HepG2 (cell line): ENCODE data around the gene ANXA9. TPM values are rescaled to one million over a fixed set of nuclear protein-coding genes. Genes with fewer than 3 reads are reported as not detected.
A peak's percentile ranks its signal among the peaks of the same experiment; 100 is the strongest.

Experiments used
- ARHGAP35 ChIP-seq: sonication (generic); formaldehyde crosslinking; IDR thresholded peaks from 2 replicates; pipeline ENCODE4 v1.9.0; 2022; ENCODE audit warnings: mild to moderate bottlenecking, inconsistent platforms, moderate library complexity, missing genetic modification reagents, borderline replicate concordance
- ASH2L ChIP-seq: fragments of 300-600, 200-600 bp; sonication (generic); IDR thresholded peaks from 2 replicates; pipeline ENCODE4 v1.7.0; 2017; ENCODE audit warnings: low read depth, mild to moderate bottlenecking, moderate library complexity, mixed read lengths, low read length; ENCODE audit not compliant: insufficient read length
- HMGA1 ChIP-seq: sonication (generic); formaldehyde crosslinking; conservative IDR thresholded peaks from 2 replicates; pipeline ENCODE4 v1.4.0; 2020; ENCODE audit warnings: missing genetic modification reagents
- HNRNPUL1 ChIP-seq: fragments of 200-400 bp; formaldehyde crosslinking; IDR thresholded peaks from 2 replicates; pipeline ENCODE4 v1.6.1; 2017; ENCODE audit warnings: low read depth, mild to moderate bottlenecking, low read length, moderate library complexity
- KDM2A ChIP-seq: sonication (generic); formaldehyde crosslinking; IDR thresholded peaks from 2 replicates; pipeline ENCODE4 v1.4.0; 2020; ENCODE audit warnings: low read depth, missing genetic modification reagents, borderline replicate concordance
- MXI1 ChIP-seq: IDR thresholded peaks from 3 replicates; pipeline ENCODE4 v1.6.1; 2012; ENCODE audit warnings: low read depth, low read length, inconsistent platforms, borderline replicate concordance
- PHF20 ChIP-seq: sonication (generic); formaldehyde crosslinking; IDR thresholded peaks from 2 replicates; pipeline ENCODE4 v1.5.0; 2020; ENCODE audit warnings: mild to moderate bottlenecking, missing genetic modification reagents
- POLR2AphosphoS5 ChIP-seq: IDR thresholded peaks from 2 replicates; pipeline ENCODE4 v1.6.1; 2012; ENCODE audit warnings: low read depth, low read length
- SP4 ChIP-seq: sonication (generic); formaldehyde crosslinking; IDR thresholded peaks from 2 replicates; pipeline ENCODE4 v1.8.1; 2023; ENCODE audit warnings: mild to moderate bottlenecking, missing genetic modification reagents
- ZBTB21 ChIP-seq: sonication (generic); formaldehyde crosslinking; IDR thresholded peaks from 2 replicates; pipeline ENCODE4 v1.4.0; 2020; ENCODE audit warnings: missing genetic modification reagents
- ZNF232 ChIP-seq: sonication (generic); formaldehyde crosslinking; IDR thresholded peaks from 2 replicates; pipeline ENCODE4 v1.4.0; 2020; ENCODE audit warnings: missing genetic modification reagents, borderline replicate concordance
- ZNF614 ChIP-seq: IDR thresholded peaks from 2 replicates; pipeline ENCODE4 v1.6.1; 2018; ENCODE audit warnings: missing biosample characterization, missing genetic modification reagents, inconsistent platforms, borderline replicate concordance
- ZNF83 ChIP-seq: sonication (generic); formaldehyde crosslinking; IDR thresholded peaks from 2 replicates; pipeline ENCODE4 v1.4.0; 2020; ENCODE audit warnings: missing genetic modification reagents, mild to moderate bottlenecking, borderline replicate concordance
- ZZZ3 ChIP-seq: sonication (generic); formaldehyde crosslinking; IDR thresholded peaks from 2 replicates; pipeline ENCODE4 v1.4.0; 2020; ENCODE audit warnings: missing genetic modification reagents, mild to moderate bottlenecking, borderline replicate concordance
- polyA plus RNA-seq, 8 experiments: library from polyadenylated mRNA; depleted of rRNA in 3 of 8; stranded (reverse) in 7 of 8; unstranded in 1 of 8; fragments of >200 nt; fragmentation: Illumina TruSeq in 4 of 8; extraction: Trizol in 4 of 8; gene quantifications; 2 replicates each; pipeline versions ENCODE4 v1.2.1 to v1.2.3, GENCODE V29; 2011 to 2016; ENCODE audit warnings: low read depth in 4 of 8, missing spikeins in 1 of 8, mixed read lengths in 1 of 8; ENCODE audit not compliant: insufficient read depth in 1 of 8
- total RNA-seq, 5 experiments: library from RNA; depleted of rRNA; stranded (reverse); fragments of >200 nt; fragmentation: Illumina TruSeq; extraction: Trizol; gene quantifications; 2 replicates each; pipeline ENCODE4 v1.2.3, GENCODE V29; 2016; ENCODE audit warnings: low read depth in 1 of 5
- TF ChIP-seq, protein P1 (sequence below): sonication (generic); formaldehyde crosslinking; IDR thresholded peaks from 2 replicates; pipeline ENCODE4 v1.9.0; 2022; ENCODE audit warnings: low read depth, missing genetic modification reagents
- TF ChIP-seq, protein P2 (sequence below): sonication (generic); formaldehyde crosslinking; IDR thresholded peaks from 2 replicates; pipeline ENCODE4 v1.8.0; 2023; ENCODE audit warnings: mild to moderate bottlenecking, missing genetic modification reagents
- TF ChIP-seq, protein P3 (sequence below): sonication (generic); formaldehyde crosslinking; IDR thresholded peaks from 2 replicates; pipeline ENCODE4 v1.4.0; 2020; ENCODE audit warnings: mild to moderate bottlenecking, missing genetic modification reagents

Gene ANXA9
- total and polyA plus RNA-seq, 2 of the 13 experiments (the other 11 are each of a cell fraction or from before 2014, with no cell fraction given) = 13.3 to 23.9 TPM

DNA sequence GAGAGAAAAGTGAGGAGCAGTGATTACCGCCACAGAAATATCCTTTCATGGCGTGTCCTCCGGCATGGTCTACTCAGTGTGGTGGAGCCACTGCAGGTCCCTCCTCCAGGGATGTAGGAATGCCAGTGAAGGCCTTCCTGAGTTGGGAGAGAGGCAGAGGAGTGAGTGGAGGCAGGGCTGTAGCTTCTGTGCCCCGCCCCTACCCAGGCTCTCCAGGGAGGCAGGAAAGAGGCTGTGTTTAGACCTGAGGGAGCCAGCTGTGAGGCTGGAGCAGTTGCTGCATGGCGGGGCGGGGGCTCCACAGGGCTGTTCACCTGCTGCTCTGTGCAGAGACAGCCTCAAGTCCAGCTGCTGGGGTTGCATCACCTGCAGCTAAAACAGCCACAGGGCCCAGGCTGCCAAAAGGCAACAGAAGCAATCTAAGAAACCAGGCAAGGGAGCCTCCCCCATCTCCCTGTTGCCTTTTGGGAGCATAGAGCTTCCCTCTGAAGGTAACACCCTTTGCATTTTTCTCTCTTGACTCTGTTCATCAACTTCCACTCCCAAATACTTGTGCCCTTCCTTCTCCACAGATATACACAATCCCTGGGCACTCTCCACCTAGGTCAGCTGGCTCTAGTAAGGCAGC lies 801 bp upstream of the ANXA9 start (continued):
- TF ChIP-seq KDM2A (0 out of 2 replicates have a peak, but pooled peaks have one; percentile 16), HNRNPUL1 (no peak), MXI1 (peak; percentile 63; the same call in 1 of the 3 replicates), ZZZ3 (CRISPR knock-in tag) (peak; percentile 23; the same call in 1 of the 2 replicates), HMGA1 (CRISPR knock-in tag) (no peak), ZNF83 (no peak), ZBTB21 (CRISPR knock-in tag) (no peak), SP4 (CRISPR knock-in tag) (no peak), ZNF614 (peak; percentile 24; the same call in 1 of the 2 replicates), ASH2L (peak; percentile 39), PHF20 (CRISPR knock-in tag) (no peak), ARHGAP35 (CRISPR knock-in tag) (no peak), ZNF232 (no peak), POLR2AphosphoS5 (peak; percentile 69)
- TF ChIP-seq, protein P1, sequence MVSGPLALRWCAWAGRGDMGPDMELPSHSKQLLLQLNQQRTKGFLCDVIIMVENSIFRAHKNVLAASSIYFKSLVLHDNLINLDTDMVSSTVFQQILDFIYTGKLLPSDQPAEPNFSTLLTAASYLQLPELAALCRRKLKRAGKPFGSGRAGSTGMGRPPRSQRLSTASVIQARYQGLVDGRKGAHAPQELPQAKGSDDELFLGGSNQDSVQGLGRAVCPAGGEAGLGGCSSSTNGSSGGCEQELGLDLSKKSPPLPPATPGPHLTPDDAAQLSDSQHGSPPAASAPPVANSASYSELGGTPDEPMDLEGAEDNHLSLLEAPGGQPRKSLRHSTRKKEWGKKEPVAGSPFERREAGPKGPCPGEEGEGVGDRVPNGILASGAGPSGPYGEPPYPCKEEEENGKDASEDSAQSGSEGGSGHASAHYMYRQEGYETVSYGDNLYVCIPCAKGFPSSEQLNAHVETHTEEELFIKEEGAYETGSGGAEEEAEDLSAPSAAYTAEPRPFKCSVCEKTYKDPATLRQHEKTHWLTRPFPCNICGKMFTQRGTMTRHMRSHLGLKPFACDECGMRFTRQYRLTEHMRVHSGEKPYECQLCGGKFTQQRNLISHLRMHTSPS (CRISPR knock-in tag) = 0 out of 2 replicates have a peak, but pooled peaks have one; percentile 12
- TF ChIP-seq, protein P2, sequence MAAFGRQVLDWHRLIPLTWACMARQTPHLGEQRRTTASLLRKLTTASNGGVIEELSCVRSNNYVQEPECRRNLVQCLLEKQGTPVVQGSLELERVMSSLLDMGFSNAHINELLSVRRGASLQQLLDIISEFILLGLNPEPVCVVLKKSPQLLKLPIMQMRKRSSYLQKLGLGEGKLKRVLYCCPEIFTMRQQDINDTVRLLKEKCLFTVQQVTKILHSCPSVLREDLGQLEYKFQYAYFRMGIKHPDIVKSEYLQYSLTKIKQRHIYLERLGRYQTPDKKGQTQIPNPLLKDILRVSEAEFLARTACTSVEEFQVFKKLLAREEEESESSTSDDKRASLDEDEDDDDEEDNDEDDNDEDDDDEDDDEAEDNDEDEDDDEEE (CRISPR knock-in tag) = no peak
- TF ChIP-seq, protein P3, sequence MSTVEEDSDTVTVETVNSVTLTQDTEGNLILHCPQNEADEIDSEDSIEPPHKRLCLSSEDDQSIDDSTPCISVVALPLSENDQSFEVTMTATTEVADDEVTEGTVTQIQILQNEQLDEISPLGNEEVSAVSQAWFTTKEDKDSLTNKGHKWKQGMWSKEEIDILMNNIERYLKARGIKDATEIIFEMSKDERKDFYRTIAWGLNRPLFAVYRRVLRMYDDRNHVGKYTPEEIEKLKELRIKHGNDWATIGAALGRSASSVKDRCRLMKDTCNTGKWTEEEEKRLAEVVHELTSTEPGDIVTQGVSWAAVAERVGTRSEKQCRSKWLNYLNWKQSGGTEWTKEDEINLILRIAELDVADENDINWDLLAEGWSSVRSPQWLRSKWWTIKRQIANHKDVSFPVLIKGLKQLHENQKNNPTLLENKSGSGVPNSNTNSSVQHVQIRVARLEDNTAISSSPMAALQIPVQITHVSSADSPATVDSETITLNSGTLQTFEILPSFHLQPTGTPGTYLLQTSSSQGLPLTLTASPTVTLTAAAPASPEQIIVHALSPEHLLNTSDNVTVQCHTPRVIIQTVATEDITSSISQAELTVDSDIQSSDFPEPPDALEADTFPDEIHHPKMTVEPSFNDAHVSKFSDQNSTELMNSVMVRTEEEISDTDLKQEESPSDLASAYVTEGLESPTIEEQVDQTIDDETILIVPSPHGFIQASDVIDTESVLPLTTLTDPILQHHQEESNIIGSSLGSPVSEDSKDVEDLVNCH = no peak
